Chondrocyte (in vitro differentiated cells): ENCODE results near the gene VWDE. TPM values are rescaled to one million over a fixed set of nuclear protein-coding genes. Genes with fewer than 3 reads are reported as not detected.
"Not testable (repeated sequence)": the region's sequence is repeated elsewhere in the genome, so short reads cannot be mapped to it uniquely, and the experiment has no call there.

Experiments
- DNase-seq: peaks from one replicate; pipeline ENCODE4 v3.0.0; 2021; ENCODE audit warnings: mixed read lengths, low spot score
- H3K27ac Mint-ChIP-seq: one replicate; pipeline ENCODE4 v1.8.0; 2021; ENCODE audit warnings: mild to moderate bottlenecking, moderate library complexity, mixed read lengths; ENCODE audit not compliant: unreplicated experiment
- H3K27me3 Mint-ChIP-seq: 2 replicates; pipeline ENCODE4 v1.8.0; 2021; ENCODE audit warnings: low read depth, mixed read lengths
- H3K36me3 Mint-ChIP-seq: 2 replicates; pipeline ENCODE4 v1.8.0; 2021; ENCODE audit warnings: low read depth, mixed read lengths
- H3K4me1 Mint-ChIP-seq: 2 replicates; pipeline ENCODE4 v1.8.0; 2021; ENCODE audit warnings: low read depth, mild to moderate bottlenecking, mixed read lengths
- H3K4me3 Mint-ChIP-seq: one replicate; pipeline ENCODE4 v1.8.0; 2021; ENCODE audit warnings: mild to moderate bottlenecking, moderate library complexity, mixed read lengths; ENCODE audit not compliant: unreplicated experiment
- H3K9me3 Mint-ChIP-seq: 2 replicates; pipeline ENCODE4 v1.8.0; 2021; ENCODE audit warnings: low read depth, mixed read lengths
- CTCF ChIP-seq: fragments of 200-600 bp; sonication (generic); IDR thresholded peaks from 2 replicates; pipeline ENCODE4 v1.5.0; 2021; ENCODE audit warnings: antibody characterized with exemption, mild to moderate bottlenecking, moderate library complexity
- total RNA-seq: library from RNA; stranded (reverse); gene quantifications from 3 replicates; pipeline ENCODE4 v1.2.1, GENCODE V29; 2021

Gene VWDE
- total RNA-seq, 1 donor from 2014 or later = not detected

GRCh38 chr7:12401538-12402364 lies 1.9 kb downstream of the VWDE start:
- peaks cover 16% of the 10 kb centered on the region for H3K4me1 Mint-ChIP-seq
- DNase-seq = no peak
- no peaks in the 10 kb centered on the region for H3K36me3 Mint-ChIP-seq
- peaks cover 57% of the 10 kb centered on the region for H3K27me3 Mint-ChIP-seq
- H3K4me3 Mint-ChIP-seq = no peak overlapping the region
- no peak overlapping the region for H3K27ac Mint-ChIP-seq
- TF ChIP-seq CTCF = no peak
- peaks cover 14% of the 10 kb centered on the region for H3K9me3 Mint-ChIP-seq

GRCh38 chr7:12398186-12398585 lies 5.5 kb downstream of the VWDE start:
- no peak for TF ChIP-seq CTCF
- no peak for DNase-seq
- peaks cover 5% of the 10 kb centered on the region for H3K4me1 Mint-ChIP-seq
- H3K27ac Mint-ChIP-seq = no peak overlapping the region
- no peak overlapping the region for H3K4me3 Mint-ChIP-seq
- H3K27me3 Mint-ChIP-seq = peaks cover 43% of the 10 kb centered on the region
- no peaks in the 10 kb centered on the region for H3K36me3 Mint-ChIP-seq
- H3K9me3 Mint-ChIP-seq = peaks cover 14% of the 10 kb centered on the region

- H3K27me3 Mint-ChIP-seq = peaks cover 43% of the 10 kb centered on the region
- no peak for TF ChIP-seq CTCF
- H3K4me3 Mint-ChIP-seq = no peak overlapping the region
- no peak for DNase-seq
- H3K27ac Mint-ChIP-seq = no peak overlapping the region
- no peaks in the 10 kb centered on the region for H3K36me3 Mint-ChIP-seq
- peaks cover 14% of the 10 kb centered on the region for H3K9me3 Mint-ChIP-seq
- peaks cover under 1% of the 10 kb centered on the region for H3K4me1 Mint-ChIP-seq
Measured at GRCh38 chr7:12397671-12398070, 6.0 kb downstream of the VWDE start.

GRCh38 chr7:12396670-12397069 lies 7.0 kb downstream of the VWDE start:
- H3K27me3 Mint-ChIP-seq = peaks cover 40% of the 10 kb centered on the region
- H3K4me1 Mint-ChIP-seq, H3K27ac Mint-ChIP-seq, H3K4me3 Mint-ChIP-seq, DNase-seq, H3K36me3 Mint-ChIP-seq: not testable (repeated sequence)
- peaks cover 14% of the 10 kb centered on the region for H3K9me3 Mint-ChIP-seq

GRCh38 chr7:12391922-12392615 lies 11.6 kb downstream of the VWDE start:
- H3K4me3 Mint-ChIP-seq = no peak overlapping the region
- DNase-seq = no peak
- H3K27ac Mint-ChIP-seq = no peak overlapping the region
- no peaks in the 10 kb centered on the region for H3K9me3 Mint-ChIP-seq
- H3K36me3 Mint-ChIP-seq = no peaks in the 10 kb centered on the region
- no peaks in the 10 kb centered on the region for H3K4me1 Mint-ChIP-seq
- no peak for TF ChIP-seq CTCF
- H3K27me3 Mint-ChIP-seq = peaks cover 14% of the 10 kb centered on the region
